GM19372 (cell line): Measurements from ENCODE around the gene ZNF329.

Experiments used
- ATAC-seq: cut with Tn5 transposase; IDR thresholded peaks from one replicate; pipeline ENCODE4 v1.9.1; 2021; ENCODE audit warnings: mild to moderate bottlenecking, low read depth, moderate library complexity; ENCODE audit not compliant: unreplicated experiment

Gene ZNF329

DNA sequence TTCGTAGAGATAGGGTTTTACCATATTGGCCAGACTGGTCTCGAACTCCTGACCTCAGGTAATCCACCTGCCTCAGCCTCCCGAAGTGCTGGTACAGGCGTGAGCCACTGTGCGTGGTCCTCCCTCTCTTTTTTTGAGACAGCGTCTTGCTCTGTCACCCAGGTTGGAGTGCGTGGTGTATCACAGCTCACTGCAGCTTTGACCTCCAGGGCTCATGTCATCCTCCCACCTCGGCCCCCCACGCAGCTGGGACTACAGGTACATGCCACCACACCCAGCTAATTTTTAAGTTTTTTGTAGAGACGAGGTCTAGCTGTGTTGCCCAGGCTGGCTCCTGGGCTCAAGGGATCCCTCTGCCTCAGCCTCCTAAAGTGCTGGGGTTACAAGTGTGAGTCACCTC lies 70.8 kb downstream of the ZNF329 start:
- ATAC-seq = no peak
